ENCODE results near the gene XXYLT1.
"Not testable (repeated sequence)": the region's sequence is repeated elsewhere in the genome, so short reads cannot be mapped to it uniquely, and the experiment has no call there.

XXYLT1 gene

DNA sequence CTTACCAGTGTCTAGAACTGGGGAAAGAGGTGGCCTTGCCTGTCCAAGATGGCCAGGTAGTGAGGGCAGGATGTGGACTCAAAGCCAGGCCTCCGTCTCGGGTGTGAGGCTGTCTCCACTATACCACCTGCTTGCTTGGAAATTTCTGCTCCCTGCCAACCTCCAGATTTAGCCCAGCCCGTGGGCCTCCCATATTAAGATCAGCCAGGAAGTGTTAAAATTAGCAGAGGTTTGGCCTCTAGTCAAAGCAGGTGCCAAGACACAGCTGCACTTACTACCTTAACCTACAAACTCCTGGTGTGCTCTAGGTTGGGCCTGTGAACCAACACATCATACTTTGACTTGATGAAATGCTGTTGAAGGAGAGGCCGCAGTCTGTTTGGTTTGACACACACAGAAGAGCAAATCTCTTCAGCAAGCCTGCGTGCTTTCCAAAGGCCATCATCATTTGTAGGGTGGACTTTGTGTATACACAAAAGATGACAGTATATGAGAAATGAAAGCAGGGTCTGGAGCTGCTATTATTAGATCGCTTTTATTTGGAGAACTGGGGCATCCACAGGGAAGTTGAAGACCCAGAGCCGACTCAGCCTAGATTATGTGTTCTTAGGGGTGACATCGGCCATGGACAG is 206.5 kb downstream of the XXYLT1 start:
- no peak for DNase-seq (ENCODE audit: low read depth in 2 of 2)

- no peak for DNase-seq (ENCODE audit: low read depth in 2 of 2)
Observed at GRCh38 chr3:195063581-195064193, 207.3 kb downstream of the XXYLT1 start.

DNA sequence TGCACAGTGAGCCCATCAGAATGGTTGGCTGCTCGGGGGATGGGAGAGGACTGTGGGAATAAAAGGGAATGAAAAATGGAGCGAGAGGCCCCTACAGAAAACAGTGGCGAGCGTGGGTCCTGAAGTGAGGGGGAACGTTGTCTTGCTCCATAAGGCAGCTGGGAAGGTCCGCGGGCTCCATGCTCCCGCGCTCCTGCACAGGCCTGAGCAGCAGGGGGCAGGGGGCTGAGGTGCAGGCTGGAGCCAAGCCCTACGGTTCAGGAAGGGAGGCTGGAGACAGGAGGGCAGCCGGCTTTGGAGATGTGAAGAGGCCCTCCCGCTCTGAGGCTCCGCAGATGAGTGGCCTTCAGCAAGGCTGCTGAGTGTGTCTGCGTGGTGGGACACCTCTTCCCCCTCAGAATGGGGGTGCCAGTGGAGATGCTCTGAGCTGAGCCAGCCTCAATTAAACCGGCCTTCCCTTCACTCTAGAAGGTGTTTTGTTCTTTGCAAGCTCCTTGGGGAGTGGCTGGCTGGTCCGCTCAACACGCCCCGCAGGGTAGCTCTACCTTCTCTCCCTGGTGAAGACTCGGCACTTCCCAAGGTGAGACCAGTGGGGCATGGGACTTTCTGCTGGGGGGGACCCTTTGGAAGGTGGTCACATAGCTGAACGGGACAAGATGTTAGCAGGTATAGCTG is 208.0 kb downstream of the XXYLT1 start:
- no peak for DNase-seq (ENCODE audit: low read depth in 2 of 2)

DNA sequence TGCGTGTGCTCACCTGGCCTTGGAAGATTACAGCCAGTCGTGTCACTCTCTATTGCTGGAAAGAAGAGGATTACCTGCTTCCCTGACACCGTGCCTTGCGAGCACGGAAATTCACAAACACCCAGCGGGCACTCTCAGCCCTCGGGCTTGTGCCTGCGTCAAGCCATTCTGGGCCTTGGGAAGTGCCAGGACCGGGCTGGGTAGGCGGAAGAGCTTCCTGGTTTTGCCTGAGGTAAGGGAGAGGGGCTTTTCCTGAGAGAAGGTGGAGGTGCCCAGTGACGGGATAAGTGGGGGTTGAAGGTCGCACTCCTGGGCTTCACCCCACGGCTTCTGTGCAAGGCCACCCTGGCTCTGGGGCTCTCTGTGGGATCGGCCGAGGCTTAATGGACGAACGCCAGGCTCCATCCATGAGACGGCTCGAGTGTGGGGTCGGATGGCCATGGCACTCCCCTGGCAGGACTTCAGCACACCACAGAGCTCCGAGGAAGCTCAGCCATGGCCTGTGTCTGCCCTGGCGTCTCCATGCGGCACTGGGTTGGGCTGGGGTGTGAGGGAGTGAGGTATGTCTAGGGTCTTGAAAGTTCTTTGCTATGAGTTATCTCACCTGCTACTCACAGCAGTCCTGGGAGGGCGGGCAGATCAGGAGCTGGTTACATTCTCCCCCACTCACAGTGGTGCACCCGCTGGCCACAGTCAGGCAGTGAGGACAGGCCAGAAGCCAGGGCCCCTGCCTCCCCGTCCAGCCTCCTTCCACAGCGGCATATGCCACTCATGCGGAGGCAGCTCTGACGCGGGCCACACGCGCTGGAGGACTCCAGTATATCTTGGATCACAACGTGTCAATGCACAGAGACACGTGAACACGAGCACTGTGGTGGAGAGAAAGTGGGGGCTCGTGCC is 209.0 kb downstream of the XXYLT1 start:
- DNase-seq (ENCODE audit: low read depth in 2 of 2), result no peak

GRCh38 chr3:195060531-195061291 is 210.2 kb downstream of the XXYLT1 start:
- DNase-seq (ENCODE audit: low read depth in 2 of 2), result no peak

- no peak for DNase-seq (ENCODE audit: low read depth in 2 of 2)
Observed at GRCh38 chr3:195060217-195060481, 210.8 kb downstream of the XXYLT1 start.

DNA sequence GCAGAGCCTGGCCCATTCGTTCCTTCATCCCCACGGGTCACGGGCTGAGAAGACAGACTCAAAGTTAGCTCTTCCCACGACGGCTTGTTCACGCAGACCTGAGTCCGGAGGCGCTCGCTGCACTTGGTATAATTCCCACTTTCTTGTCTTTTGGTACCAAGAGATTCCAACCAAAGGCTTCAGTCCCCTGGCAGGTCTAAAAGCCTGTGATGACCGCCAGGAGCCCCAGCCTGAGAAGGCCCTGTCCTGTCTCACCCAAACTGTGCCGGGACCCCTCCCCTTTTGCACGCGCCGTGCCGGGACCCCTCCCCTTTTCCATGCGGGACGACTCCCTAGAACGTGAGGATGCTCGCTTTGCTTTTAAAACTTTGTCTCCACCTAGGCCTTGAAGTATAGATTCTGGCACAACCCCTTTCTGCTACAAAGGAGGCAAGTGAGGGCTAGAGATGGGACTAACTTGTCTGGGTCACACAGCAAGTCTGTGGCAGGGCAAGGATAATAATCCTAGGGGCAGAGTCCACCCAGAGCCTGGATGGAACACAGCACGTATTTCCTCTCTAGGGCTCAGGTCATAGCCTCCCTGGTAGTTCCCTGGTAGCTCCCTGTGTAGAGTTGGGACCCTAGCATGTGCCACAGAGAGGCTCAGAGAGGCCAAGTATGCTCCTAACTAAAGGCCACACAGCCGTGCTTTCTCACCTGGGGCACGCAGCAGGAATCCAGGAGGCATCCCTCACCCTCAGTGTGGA is 211.3 kb downstream of the XXYLT1 start:
- no peak for DNase-seq (ENCODE audit: low read depth in 2 of 2)

- no peak for DNase-seq (ENCODE audit: low read depth in 2 of 2)
Observed at GRCh38 chr3:195059006-195059350, 212.0 kb downstream of the XXYLT1 start.

- no peak for DNase-seq (ENCODE audit: low read depth in 2 of 2)
Observed at GRCh38 chr3:195058336-195059005, 212.5 kb downstream of the XXYLT1 start.

DNA sequence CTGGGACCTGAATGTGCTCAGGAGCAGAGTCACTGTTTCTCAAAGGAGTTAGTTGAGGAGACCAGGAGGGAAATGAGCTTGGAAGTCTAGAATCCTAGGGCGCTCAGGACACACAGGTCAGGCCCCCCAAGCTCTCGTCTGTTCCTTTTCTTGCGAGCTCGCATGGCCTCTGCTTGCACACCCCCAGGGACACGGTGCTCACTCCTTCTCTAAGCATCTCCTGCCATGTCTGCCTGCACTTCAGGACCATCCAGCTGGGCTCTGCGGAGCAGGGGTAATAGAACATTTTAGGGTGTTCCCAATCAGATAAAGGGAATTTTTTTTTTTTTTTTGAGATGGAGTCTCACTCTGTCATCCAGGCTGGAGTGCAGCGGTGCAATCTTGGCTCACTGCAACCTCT is 213.2 kb downstream of the XXYLT1 start:
- DNase-seq (ENCODE audit: low read depth in 2 of 2), result no peak

GRCh38 chr3:195056506-195056905 is 214.5 kb downstream of the XXYLT1 start:
- DNase-seq (ENCODE audit: low read depth in 2 of 2), result no peak

GRCh38 chr3:195054311-195054710 is 216.6 kb downstream of the XXYLT1 start:
- no peak for DNase-seq (ENCODE audit: low read depth in 2 of 2)

DNA sequence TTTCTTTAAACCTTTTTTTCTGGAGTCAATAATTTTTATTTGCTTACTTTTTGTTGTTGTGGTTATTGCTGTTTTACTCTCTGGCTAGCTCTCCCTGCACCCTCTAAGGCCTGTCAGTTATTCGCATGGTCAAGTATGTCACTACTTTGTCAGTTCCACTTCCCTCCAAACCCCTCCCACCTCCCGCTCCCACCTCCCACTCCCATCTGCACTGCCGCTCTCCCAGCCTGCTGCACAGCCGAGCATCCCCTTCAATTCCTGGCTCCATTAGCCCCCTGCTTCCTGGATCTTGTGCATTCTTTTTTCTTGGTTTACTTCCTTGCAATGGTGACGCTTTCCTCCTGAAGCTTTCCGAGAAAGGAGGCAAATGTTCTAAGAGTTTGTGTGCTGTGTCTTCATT is 218.0 kb downstream of the XXYLT1 start:
- DNase-seq (ENCODE audit: low read depth in 2 of 2), result no peak

DNA sequence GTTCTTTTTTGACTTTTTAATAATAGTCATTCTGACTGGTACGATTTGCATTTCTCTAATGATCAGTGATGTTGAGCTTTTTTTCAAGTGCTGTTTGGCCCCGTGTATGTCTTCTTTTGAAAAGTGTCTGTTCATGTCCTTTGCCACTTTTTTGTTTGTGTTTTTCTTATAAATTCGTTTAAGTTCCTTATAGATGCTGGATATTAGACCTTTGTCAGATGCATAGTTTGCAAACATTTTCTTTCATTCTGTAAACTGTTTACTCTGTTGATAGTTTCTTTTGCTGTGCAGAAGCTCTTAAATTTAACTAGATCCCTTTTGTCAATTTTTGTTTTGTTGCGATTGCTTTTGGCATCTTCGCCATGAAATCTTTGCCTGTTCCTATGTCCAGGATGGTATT is 220.7 kb downstream of the XXYLT1 start:
- not testable (repeated sequence) for DNase-seq (ENCODE audit: low read depth in 2 of 2)

DNA sequence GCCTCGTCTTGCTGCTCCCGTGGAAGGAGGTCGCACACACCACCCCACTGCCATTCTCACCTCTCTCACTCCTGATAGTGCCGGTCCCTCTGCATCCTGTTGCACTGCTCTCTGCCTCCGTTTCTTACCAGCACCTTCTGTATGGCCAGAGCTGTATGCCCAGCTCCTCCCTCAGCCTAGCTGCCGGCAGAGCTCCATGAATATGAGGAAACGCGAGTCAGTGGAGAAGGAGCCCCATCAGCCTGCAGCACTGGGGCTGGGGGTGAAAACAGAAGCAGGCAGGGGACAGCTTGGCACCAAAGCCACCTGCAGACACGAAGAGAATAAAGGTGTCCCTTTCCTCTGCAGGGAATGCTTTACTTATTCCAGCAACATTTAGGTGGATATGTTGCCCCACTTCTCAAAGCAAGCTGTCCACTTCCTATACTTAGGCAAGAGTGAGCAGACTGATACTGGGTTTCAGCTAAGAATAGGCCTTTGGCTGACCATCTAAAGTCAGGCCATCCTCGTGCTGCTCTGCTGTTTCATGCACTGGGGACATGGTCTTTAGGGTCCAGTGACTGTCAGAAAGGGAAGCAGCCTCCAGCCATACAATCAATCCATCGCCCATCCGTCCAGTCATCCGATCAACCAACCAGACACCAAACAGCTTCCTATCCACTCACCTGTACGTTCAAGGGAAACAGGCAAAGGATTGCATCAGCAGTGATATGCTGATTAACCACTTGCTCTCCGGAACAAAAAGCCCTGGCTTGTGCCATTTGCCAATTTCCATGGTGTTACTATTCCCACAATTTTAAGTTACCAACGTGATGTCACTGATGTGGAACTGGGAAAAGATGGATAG is 222.7 kb downstream of the XXYLT1 start:
- DNase-seq (ENCODE audit: low read depth in 2 of 2), result no peak

DNA sequence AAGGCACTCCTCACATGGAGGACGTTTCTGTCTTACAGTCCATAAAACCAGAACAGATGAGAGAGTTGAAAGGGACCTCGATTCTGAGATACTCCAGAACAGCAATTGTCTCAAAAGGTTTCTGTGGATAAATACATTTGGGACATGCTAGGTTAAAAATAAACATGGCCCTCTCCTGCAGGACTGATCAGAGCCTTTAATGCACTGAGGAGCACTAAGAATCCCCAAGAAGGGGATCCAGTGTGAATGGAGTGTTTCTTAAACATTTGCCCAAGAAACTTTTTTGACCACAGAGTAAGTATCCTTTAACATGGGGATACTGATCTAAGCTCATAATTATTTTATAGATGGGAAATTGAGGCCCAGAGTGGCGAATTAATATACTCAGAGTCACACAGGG is 223.4 kb downstream of the XXYLT1 start:
- DNase-seq (ENCODE audit: low read depth in 2 of 2), result no peak

DNA sequence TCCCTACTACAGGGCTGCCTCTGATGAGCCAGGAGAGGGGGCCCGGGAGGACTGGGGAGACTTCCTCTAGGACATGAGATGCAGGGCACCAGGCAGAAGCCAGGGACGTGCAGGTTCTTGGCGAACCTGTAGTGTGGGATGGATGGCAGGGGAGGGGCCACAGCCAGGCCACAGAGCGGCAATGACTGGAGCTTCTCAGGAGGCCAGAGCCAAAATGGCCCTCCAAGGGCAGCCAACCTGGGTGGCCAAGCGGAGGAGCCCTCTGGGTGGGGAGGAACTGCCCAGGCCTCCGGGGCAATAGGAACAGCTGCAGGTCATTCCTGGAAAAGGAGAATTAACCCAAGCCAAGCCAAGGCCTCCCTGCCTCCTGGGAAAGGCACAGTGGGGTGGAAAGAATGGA is 224.5 kb downstream of the XXYLT1 start:
- DNase-seq (ENCODE audit: low read depth in 2 of 2), result no peak

DNA sequence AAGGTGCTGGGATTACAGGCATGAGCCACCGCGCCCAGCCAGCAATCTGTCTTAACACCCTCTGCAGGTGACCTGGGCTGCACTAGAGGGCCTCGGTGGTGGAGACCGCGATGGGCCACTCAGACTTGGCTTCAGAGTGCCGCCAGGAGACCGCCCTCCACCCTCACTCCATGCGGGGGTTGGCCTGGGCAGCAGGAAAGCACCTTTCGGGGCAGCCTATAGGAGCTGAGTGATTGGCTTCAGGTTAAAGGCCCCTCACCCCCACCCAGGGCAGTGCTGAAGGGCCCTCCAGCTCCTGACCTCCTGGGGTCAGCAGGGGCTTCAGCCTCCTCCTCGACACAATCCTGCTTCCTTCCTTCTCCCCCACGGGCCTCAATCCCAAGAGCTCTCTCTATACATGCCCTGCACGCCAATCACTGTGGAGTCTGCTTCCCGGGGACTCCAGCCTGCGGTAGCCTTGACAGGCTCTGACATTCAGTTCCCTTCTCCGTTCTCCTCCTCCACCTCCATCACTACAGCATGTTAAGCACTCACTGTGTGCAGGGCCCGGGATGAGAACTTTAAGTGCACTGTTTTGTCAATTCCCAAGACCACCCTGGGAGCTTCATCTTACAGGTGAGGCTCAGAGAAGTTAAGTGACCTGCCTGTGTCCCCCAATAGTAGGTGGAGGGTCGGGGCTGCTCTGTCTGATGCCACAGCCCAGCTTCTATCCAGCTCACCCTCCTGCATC is 225.3 kb downstream of the XXYLT1 start:
- DNase-seq (ENCODE audit: low read depth in 2 of 2), result no peak

DNA sequence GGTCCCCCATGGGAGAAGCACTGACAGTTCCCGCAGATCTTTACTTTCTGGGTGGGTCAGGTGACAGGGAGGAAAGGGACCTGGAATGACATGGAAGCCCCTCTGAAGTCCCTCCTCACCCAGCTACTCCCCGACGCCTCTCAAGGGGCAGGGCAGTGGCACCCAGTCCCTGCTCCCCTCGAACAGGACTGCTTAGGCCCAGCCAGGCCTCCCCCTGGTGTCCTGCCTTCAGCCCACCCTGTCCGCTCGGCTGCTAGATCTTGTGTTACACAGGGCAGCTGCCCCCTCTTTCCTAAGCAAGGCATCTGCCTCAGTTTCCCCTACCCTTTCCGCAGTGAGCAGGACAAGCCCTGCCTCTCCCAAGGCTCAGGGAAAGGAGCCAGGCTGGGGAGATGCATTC is 226.5 kb downstream of the XXYLT1 start:
- no peak for DNase-seq (ENCODE audit: low read depth in 2 of 2)

All from stimulated activated CD4-positive, alpha-beta T cell treated with anti-CD3 and anti-CD28 coated beads, Interleukin-12 subunit alpha, Interleukin-12 subunit beta, amount 100 ng/mL, for 24 hours (primary cell).